RKO (cell line): ENCODE results near the gene EXD1.
A peak's percentile ranks its signal among the peaks of the same experiment; 100 is the strongest.
"Not testable (repeated sequence)": the region's sequence is repeated elsewhere in the genome, so short reads cannot be mapped to it uniquely, and the experiment has no call there.

Source experiments
- DNase-seq: peaks from one replicate; pipeline ENCODE4 v3.0.0-alpha.2; 2016; ENCODE audit warnings: low spot score

The EXD1 gene

DNA sequence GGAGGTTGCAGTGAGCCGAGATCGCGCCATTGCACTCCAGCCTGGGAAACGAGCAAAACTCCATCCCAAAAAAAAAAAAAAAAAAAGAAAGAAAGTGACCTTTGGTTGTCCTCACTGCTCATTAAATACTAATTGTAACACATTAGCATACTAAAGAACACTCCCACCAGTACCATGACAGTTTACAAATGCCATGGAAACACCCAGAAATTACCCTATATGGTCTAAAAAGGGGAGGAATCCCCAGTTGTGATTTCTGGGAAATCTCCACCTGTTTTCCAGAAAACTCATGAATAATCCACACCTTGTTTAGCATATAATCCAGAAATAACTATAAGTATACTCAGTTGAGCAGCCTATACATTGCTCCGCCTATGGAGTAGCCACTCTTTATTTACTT lies 90.9 kb downstream of the EXD1 start:
- no peak for DNase-seq

DNA sequence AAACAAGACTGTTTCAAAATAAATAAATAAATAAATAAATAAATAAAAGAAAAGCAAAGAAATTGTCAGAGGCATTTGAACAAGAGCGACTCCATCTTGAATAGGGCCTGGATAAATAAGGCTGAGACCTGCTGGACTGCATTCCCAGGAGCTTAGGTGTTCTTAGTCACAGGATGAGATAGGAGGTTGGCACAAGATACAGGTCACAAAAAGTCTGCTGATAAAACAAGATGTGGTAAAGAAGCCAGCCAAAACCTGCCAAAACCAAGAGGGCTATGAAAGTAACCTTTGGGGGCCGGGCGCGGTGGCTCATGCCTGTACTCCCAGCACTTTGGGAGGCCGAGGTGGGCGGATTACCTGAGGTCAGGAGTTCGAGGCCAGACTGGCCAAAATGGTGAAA lies 91.4 kb downstream of the EXD1 start:
- DNase-seq, result peak; percentile 14

DNA sequence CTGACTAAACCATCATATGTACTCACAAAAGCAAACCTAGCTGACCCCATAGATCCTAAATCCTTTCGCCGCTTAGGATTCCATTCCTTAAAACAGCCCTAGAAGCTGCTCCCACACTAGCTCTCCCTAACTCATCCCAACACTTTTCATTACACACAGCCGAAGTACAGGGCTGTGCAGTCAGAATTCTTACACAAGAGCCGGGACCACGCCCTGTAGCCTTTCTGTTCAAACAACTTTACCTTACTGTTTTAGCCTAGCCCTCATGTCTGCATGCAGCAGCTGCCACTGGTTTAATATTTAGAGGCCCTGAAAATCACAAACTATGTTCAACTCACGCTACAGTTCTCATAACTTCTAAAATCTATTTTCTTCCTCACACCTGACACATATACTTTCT lies 95.0 kb downstream of the EXD1 start:
- not testable (repeated sequence) for DNase-seq

DNA sequence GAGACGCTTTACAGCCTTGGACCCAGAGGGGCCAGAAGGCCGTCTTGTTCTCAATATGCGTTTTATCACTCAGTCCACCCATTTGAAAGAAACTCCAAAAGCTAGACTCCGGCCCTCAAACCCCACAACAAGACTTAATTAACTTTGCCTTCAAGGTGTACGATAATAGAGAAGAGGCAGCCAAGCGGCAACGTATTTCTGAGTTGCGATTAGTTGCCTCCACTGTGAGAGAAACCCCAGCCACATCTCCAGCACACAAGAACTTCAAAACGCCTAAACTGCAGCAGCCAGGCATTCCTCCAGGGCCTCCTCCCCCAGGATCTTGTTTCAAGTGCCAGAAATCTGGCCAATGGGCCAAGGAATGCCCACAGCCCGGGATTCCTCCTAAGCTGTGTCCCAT lies 97.1 kb downstream of the EXD1 start:
- DNase-seq, result no peak
